ENCODE measurements around the gene UBE2B.

DNA sequence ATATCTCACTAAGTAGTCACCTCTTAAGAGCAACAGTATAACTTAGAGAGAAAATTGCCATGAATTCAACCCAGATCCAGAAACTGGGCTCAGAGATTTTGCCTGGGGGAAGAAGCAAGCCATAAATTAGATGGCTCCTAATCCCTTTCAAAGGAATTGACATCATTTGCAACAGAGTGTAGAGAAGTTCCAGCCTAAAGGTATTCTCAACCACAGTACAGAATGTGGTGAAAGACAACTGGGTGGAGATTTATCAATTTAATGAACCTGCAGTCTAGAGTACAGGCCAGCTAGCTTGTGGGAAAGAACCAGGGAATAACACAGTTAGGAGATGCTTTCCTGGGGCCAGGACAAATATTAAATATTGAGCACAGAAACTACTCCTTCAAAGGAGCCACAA is 44.0 kb upstream of the UBE2B start:
- TF ChIP-seq, protein P1, sequence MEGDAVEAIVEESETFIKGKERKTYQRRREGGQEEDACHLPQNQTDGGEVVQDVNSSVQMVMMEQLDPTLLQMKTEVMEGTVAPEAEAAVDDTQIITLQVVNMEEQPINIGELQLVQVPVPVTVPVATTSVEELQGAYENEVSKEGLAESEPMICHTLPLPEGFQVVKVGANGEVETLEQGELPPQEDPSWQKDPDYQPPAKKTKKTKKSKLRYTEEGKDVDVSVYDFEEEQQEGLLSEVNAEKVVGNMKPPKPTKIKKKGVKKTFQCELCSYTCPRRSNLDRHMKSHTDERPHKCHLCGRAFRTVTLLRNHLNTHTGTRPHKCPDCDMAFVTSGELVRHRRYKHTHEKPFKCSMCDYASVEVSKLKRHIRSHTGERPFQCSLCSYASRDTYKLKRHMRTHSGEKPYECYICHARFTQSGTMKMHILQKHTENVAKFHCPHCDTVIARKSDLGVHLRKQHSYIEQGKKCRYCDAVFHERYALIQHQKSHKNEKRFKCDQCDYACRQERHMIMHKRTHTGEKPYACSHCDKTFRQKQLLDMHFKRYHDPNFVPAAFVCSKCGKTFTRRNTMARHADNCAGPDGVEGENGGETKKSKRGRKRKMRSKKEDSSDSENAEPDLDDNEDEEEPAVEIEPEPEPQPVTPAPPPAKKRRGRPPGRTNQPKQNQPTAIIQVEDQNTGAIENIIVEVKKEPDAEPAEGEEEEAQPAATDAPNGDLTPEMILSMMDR (IDR thresholded peaks at IDR 0.05), result no peak
- TF ChIP-seq EP300 (IDR thresholded peaks at IDR 0.05) (no peak), POLR2A (IDR thresholded peaks at IDR 0.05) (no peak)

Data from tibial nerve (tissue), 4 donors.